Tracheal epithelial cell (primary cell): ENCODE measurements around the gene TAF11L2. TPM values are rescaled to one million over a fixed set of nuclear protein-coding genes. Genes with fewer than 3 reads are reported as not detected.

Experiments
- total RNA-seq: library from RNA; depleted of rRNA; stranded (reverse); fragments of >200 nt; gene quantifications from 2 replicates; pipeline ENCODE4 v1.2.1, GENCODE V29; 2014

Gene TAF11L2
- total RNA-seq = not detected in 2 replicates

DNA sequence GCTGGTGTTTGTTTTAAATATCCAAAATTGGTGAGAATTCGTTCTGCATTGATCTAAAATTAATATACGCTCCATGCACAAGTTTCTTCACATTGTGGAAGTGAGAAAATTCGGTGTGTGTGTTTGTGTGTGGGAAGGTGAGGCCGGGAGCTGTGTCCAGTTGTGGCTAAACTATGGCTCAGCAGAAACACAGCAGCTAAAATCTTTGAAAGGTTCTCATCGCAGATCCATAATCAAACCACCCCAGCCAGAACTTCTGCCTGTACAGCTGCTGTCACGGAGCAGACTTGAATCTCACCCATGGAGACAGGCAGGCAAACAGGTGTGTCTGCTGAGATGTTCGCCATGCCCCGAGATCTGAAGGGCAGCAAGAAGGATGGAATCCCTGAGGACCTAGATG is at the start of gene TAF11L2:
TSS of gene TAF11L2 (plus strand) at position 301 of the 400 bp plus-strand sequence.

DNA sequence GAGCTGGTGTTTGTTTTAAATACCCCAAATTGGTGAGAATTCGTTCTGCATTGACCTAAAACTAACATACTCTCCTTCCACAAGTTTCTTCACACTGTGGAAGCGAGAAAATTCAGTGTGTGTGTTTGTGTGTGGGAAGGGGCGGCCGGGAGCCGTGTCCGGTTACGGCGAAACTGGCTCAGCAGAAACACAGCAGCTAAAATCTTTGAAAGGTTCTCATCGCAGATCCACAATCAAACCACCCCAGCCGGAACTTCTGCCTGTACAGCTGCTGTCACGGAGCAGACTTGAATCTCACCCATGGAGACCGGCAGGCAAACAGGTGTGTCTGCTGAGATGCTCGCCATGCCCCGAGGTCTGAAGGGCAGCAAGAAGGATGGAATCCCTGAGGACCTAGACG is 20.0 kb downstream of the TAF11L2 start, which contains the start of gene TAF11L3:
TSS of gene TAF11L3 (plus strand) at position 301 of the 400 bp plus-strand sequence.

DNA sequence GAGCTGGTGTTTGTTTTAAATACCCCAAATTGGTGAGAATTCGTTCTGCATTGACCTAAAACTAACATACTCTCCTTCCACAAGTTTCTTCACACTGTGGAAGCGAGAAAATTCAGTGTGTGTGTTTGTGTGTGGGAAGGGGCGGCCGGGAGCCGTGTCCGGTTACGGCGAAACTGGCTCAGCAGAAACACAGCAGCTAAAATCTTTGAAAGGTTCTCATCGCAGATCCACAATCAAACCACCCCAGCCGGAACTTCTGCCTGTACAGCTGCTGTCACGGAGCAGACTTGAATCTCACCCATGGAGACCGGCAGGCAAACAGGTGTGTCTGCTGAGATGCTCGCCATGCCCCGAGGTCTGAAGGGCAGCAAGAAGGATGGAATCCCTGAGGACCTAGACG is 23.5 kb downstream of the TAF11L2 start, which contains the start of gene TAF11L4:
TSS of gene TAF11L4 (plus strand) at position 301 of the 400 bp plus-strand sequence.

DNA sequence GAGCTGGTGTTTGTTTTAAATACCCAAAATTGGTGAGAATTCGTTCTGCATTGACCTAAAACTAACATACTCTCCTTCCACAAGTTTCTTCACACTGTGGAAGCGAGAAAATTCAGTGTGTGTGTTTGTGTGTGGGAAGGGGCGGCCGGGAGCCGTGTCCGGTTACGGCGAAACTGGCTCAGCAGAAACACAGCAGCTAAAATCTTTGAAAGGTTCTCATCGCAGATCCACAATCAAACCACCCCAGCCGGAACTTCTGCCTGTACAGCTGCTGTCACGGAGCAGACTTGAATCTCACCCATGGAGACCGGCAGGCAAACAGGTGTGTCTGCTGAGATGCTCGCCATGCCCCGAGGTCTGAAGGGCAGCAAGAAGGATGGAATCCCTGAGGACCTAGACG is 26.9 kb downstream of the TAF11L2 start, which contains the start of gene TAF11L5:
TSS of gene TAF11L5 (plus strand) at position 301 of the 400 bp plus-strand sequence.

DNA sequence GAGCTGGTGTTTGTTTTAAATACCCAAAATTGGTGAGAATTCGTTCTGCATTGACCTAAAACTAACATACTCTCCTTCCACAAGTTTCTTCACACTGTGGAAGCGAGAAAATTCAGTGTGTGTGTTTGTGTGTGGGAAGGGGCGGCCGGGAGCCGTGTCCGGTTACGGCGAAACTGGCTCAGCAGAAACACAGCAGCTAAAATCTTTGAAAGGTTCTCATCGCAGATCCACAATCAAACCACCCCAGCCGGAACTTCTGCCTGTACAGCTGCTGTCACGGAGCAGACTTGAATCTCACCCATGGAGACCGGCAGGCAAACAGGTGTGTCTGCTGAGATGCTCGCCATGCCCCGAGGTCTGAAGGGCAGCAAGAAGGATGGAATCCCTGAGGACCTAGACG is 30.3 kb downstream of the TAF11L2 start, which contains the start of gene TAF11L6:
TSS of gene TAF11L6 (plus strand) at position 301 of the 400 bp plus-strand sequence.

Other genes with a start within 250 kb of the TAF11L2 start
- not detected in 2 replicates for gene TAF11L3, start 20.1 kb downstream of the TAF11L2 start, total RNA-seq
- gene TAF11L4, start 23.6 kb downstream of the TAF11L2 start, total RNA-seq = not detected in 2 replicates
- not detected in 2 replicates for gene TAF11L5, start 27.0 kb downstream of the TAF11L2 start, total RNA-seq
- gene TAF11L6, start 30.4 kb downstream of the TAF11L2 start, total RNA-seq = not detected in 2 replicates
- not detected in 2 replicates for gene TAF11L7, start 87.5 kb downstream of the TAF11L2 start, total RNA-seq
- not detected in 2 replicates for gene TAF11L8, start 92.7 kb downstream of the TAF11L2 start, total RNA-seq
- gene TAF11L9, start 96.2 kb downstream of the TAF11L2 start, total RNA-seq = not detected in 2 replicates
- gene TAF11L10, start 99.6 kb downstream of the TAF11L2 start, total RNA-seq = not detected in 2 replicates
- 0.24 TPM in 1 of 2 replicates, not detected in the other for gene TAF11L11, start 106.0 kb downstream of the TAF11L2 start, total RNA-seq
- 0.48 and 1.3 TPM in 2 replicates for gene TAF11L12, start 112.2 kb downstream of the TAF11L2 start, total RNA-seq
- gene TAF11L13, start 133.9 kb downstream of the TAF11L2 start, total RNA-seq = not detected in 2 replicates
- not detected in 2 replicates for gene TAF11L14, start 136.2 kb downstream of the TAF11L2 start, total RNA-seq